GM20000 (cell line): Measurements from ENCODE around the gene ITPKB.

Experiments used
- DNase-seq: peaks from one replicate; pipeline ENCODE4 v3.0.0; 2012; ENCODE audit warnings: low spot score
- TF ChIP-seq, protein P1 (sequence below): IDR thresholded peaks from 2 replicates; pipeline ENCODE4 v1.5.1; 2012; ENCODE audit warnings: mild to moderate bottlenecking, control low read depth; ENCODE audit errors: extremely low read depth, missing control alignments

Gene ITPKB

DNA sequence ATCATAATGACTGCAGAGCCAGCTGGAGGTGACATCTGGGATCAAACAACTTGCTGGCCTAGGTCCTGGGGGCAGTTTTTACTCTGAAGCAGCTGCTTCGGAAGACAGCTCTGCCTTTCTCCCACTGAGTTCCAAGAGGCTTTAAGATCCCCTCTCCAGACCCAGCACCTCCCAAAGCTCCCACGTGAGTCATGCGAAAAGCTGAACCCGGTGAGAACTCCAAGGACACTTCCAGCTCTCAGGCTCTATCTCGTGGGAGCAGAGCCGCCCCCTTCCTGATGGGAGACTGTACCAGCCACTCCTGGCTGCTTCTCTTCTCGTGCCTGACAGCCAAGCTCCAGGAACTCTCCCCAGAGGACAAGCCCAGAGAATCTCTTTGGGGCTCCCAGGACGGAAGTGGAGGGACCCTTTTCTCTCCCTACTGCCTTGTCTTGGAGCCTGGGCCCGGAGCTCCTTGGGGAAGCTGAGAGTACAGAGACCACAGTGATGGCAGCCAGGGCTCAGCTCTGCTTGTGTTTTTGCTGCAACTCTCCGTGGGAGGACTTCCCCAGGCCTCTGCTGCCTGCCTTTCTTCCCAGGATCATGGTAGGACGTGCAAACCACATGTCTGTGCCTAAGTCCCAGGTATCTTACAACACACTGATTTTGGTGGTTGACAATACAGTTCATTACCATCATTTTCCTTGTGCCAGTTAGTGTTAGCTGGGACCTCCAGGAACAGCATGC is 149.9 kb downstream of the ITPKB start:
- no peak for DNase-seq
- TF ChIP-seq, protein P1, sequence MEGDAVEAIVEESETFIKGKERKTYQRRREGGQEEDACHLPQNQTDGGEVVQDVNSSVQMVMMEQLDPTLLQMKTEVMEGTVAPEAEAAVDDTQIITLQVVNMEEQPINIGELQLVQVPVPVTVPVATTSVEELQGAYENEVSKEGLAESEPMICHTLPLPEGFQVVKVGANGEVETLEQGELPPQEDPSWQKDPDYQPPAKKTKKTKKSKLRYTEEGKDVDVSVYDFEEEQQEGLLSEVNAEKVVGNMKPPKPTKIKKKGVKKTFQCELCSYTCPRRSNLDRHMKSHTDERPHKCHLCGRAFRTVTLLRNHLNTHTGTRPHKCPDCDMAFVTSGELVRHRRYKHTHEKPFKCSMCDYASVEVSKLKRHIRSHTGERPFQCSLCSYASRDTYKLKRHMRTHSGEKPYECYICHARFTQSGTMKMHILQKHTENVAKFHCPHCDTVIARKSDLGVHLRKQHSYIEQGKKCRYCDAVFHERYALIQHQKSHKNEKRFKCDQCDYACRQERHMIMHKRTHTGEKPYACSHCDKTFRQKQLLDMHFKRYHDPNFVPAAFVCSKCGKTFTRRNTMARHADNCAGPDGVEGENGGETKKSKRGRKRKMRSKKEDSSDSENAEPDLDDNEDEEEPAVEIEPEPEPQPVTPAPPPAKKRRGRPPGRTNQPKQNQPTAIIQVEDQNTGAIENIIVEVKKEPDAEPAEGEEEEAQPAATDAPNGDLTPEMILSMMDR: no peak

GRCh38 chr1:226588484-226588883 is 150.6 kb downstream of the ITPKB start:
- no peak for DNase-seq
- TF ChIP-seq, protein P1: no peak

GRCh38 chr1:226586650-226587422 is 152.2 kb downstream of the ITPKB start:
- TF ChIP-seq, protein P1: no peak
- DNase-seq: no peak

GRCh38 chr1:226586116-226586515 is 153.0 kb downstream of the ITPKB start:
- TF ChIP-seq, protein P1: no peak
- DNase-seq: no peak

DNA sequence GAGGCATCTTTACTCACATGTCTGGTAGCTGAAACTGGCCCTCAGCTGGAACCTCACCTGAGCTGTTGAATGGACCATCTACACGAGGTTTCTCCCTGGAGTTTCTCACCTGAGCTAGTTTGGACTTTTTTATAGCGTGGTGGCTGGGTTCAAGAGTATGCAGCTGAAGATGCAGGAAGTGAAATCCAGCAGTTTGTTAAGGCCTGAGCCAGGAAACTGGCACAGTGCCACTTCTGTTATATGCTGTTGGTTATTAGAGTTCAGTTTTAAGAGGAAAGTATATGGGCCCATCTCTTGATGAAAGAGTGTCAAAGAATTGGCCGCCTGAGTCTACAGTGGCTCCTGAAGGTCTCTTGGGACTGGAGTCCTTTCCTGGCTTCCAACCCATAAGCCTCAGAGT is 154.9 kb downstream of the ITPKB start:
- TF ChIP-seq, protein P1: no peak
- DNase-seq: no peak

DNA sequence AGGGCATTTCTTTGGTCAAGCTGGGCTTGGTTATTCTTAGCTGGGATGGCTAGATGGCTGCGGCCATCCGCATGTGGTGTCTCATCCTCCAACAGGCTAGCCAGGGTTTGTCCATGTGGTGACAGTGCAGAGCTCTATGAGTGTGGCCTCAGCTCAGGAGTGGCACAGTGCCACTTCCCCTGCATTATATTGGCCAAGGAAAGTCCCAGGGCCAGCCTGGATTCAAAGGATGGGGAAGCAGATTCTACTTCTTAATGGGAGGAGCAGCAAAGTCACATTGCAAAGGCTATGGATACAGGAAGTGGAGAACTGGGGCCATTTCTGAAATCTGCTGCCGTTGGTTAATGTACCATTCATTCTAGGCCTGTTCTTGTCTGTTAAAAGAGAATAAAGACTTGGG is 156.1 kb downstream of the ITPKB start:
- DNase-seq: no peak
- TF ChIP-seq, protein P1: no peak
